SK-N-MC (cell line): ENCODE measurements around the gene CCDC88B.

ENCODE experiments used
- EZH2 ChIP-seq: fragments of 200-600 bp; sonication (generic); IDR thresholded peaks from one replicate; pipeline ENCODE4 v1.6.1; 2017; ENCODE audit warnings: antibody characterized with exemption
- FOXP2 ChIP-seq: optimal IDR thresholded peaks from 2 replicates; pipeline ENCODE3; 2011; ENCODE audit warnings: mild to moderate bottlenecking, moderate library complexity; ENCODE audit not compliant: insufficient read depth; ENCODE audit errors: extremely low read length, control extremely low read depth

GRCh38 chr11:64349404-64349803 lies 9.4 kb downstream of the CCDC88B start:
- no peak for TF ChIP-seq FOXP2
- no peak for TF ChIP-seq EZH2
